NB4 (cell line): ENCODE measurements around the gene PTRH2.

Experiments
- DNase-seq: peaks from one replicate; pipeline ENCODE4 v3.0.0; 2010; ENCODE audit warnings: low read depth
- H3K4me3 ChIP-seq: one replicate; pipeline ENCODE4 v1.5.1; 2011; ENCODE audit warnings: mild to moderate bottlenecking, low read depth, low read length, moderate library complexity
- CTCF ChIP-seq: IDR thresholded peaks from one replicate; pipeline ENCODE4 v1.5.1; 2012; ENCODE audit warnings: low read depth, low read length
- MAX ChIP-seq: IDR thresholded peaks from 2 replicates; pipeline ENCODE4 v1.6.1; 2011; ENCODE audit warnings: low read depth, low read length
- MYC ChIP-seq: IDR thresholded peaks from 2 replicates; pipeline ENCODE4 v1.6.1; 2011; ENCODE audit warnings: low read depth, low read length
- POLR2A ChIP-seq: IDR thresholded peaks from 2 replicates; pipeline ENCODE4 v1.6.1; 2011; ENCODE audit warnings: mild to moderate bottlenecking; ENCODE audit not compliant: insufficient read length; ENCODE audit errors: extremely low read depth

Gene PTRH2

GRCh38 chr17:59688008-59688407 lies 19.2 kb downstream of the PTRH2 start:
- TF ChIP-seq CTCF (no peak), POLR2A (no peak), MYC (no peak), MAX (no peak)
- H3K4me3 ChIP-seq: no peak overlapping the region
- DNase-seq: no peak

DNA sequence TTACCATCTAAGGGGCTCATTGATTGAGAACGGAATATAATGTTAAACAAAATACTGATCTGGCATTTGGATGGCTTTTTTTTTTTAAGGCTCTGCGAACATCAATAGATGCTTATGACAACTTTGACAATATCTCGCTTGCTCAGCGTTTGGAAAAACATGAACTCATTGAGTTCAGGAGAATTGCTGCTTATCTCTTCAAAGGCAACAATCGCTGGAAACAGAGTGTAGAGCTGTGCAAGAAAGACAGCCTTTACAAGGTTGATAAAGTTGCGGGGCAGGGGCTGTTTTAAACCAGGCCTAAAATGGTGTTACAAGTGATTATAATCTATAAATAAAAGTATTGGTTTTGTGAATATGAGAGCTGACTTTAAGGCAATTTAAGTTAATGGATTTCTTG lies 22.3 kb downstream of the PTRH2 start:
- no peak for TF ChIP-seq POLR2A
- TF ChIP-seq MYC: no peak
- TF ChIP-seq CTCF: no peak
- TF ChIP-seq MAX: no peak
- no peak overlapping the region for H3K4me3 ChIP-seq
- no peak for DNase-seq

- no peak overlapping the region for H3K4me3 ChIP-seq
- DNase-seq: no peak
- TF ChIP-seq POLR2A (no peak), CTCF (no peak), MAX (no peak), MYC (no peak)
Observed at GRCh38 chr17:59683283-59683682, 23.9 kb downstream of the PTRH2 start.

GRCh38 chr17:59680314-59680713 lies 26.9 kb downstream of the PTRH2 start:
- no peak for DNase-seq
- TF ChIP-seq CTCF (no peak), MYC (no peak), POLR2A (no peak), MAX (no peak)
- H3K4me3 ChIP-seq: no peak overlapping the region

- no peak overlapping the region for H3K4me3 ChIP-seq
- DNase-seq: no peak
- TF ChIP-seq MYC: no peak
Observed at GRCh38 chr17:59678918-59679317, 28.3 kb downstream of the PTRH2 start.

DNA sequence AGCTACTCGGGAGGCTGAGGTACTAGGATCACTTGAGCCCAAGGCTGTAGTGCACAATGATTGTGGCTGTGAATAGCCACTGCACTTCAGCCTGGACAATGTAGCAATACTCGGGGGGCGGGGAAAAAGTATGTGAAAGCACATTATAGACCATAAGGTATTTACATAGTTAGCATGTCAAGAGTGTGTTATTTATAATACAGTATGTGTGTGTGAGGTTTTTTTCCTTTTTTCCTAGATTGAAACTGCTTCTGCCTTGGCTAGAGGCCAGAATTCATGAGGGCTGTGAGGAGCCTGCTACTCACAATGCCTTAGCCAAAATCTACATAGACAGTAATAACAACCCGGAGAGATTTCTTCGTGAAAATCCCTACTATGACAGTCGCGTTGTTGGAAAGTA lies 30.5 kb downstream of the PTRH2 start:
- no peak for TF ChIP-seq CTCF
- no peak for TF ChIP-seq MYC
- no peak for TF ChIP-seq POLR2A
- TF ChIP-seq MAX: no peak
- no peak for DNase-seq
- no peak overlapping the region for H3K4me3 ChIP-seq
